Lung microvascular endothelial cell (primary cell): ENCODE results near the gene MKNK2. TPM values are rescaled to one million over a fixed set of nuclear protein-coding genes. Genes with fewer than 3 reads are reported as not detected.
A peak's percentile ranks its signal among the peaks of the same experiment; 100 is the strongest.

Experiments used
- DNase-seq, 2 donors: peaks; one replicate each; pipeline versions ENCODE4 v3.0.0 to v3.0.0-alpha.2; 2010; ENCODE audit warnings: low read depth in 2 of 2
- total RNA-seq: library from RNA; depleted of rRNA; stranded (reverse); fragments of >200 nt; gene quantifications from 2 replicates; pipeline ENCODE4 v1.2.1, GENCODE V29; 2014

MKNK2 gene
- total RNA-seq, 1 donor from 2014 or later = 102 TPM

GRCh38 chr19:2033115-2033824 lies 17.8 kb downstream of the MKNK2 start:
- DNase-seq = no peak

GRCh38 chr19:2032296-2032941 lies 18.6 kb downstream of the MKNK2 start:
- DNase-seq = peak; percentile 65 to 84

DNA sequence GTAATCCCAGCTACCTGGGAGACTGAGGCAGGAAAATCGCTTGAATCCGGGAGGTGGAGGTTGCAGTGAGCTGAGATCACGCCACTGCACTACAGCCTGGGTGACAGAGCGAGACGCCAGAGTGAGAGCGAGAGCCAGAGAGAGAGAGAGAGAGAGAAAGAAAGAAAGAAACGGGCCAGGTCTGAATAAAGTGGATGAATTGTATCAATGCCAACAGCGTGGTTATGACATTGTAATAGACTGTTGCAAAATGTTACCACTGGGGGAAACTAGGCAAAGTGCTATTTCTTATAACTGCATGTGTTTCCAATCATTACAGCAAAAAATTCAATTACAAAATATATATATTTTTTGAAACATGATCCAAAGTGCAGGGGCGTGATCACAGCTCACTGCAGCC lies 23.7 kb downstream of the MKNK2 start:
- peak in 1 of 2 donors; percentile 50 for DNase-seq

GRCh38 chr19:2026770-2027169 lies 24.3 kb downstream of the MKNK2 start:
- no peak for DNase-seq

DNA sequence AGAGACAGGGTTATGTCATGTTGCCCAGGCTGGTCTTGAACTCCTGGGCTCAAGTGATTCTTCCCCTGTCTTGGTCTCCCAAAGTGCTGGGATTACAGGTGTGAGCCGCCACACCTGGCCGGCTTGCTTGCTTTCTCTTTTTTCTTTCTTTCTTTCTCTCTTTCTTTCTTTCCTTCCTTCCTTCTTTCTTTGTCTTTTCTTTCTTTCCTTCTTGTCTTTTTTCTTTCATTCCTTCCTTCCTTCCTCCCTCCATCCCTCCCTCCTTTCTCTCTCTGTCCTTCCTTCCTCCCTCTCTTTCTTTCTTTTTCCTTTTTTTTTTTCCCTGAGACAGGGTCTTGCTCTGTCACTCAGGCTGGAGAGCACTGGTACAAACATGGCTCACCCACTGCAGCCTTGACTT lies 28.8 kb downstream of the MKNK2 start:
- no peak for DNase-seq

GRCh38 chr19:2021453-2022140 lies 29.4 kb downstream of the MKNK2 start:
- no peak for DNase-seq

DNA sequence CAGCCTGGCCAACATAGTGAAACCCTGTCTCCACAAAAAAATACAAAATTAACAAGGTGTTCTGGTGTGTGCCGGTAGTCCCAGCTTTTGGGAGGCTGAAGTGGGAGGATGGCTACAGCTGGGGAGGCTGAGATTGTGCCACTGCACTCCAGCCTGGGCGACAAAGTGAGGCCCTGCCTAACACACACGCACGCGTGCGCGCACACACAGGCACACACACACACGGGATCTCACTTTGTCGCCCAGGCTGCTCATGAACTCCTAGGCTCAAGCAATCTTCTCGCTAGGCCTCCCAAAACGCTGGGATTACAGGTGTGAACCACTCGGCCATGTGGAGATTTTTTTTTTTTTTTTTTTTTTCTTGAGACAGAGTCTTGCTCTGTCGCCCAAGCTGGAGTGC lies 32.3 kb downstream of the MKNK2 start:
- DNase-seq = no peak

- peak; percentile 72 to 82 for DNase-seq
Observed at GRCh38 chr19:2016041-2016807, 34.8 kb downstream of the MKNK2 start.

- DNase-seq = peak; percentile 58 to 77
Observed at GRCh38 chr19:2015608-2015950, 35.5 kb downstream of the MKNK2 start, which contains the start of gene BTBD2. Gene BTBD2 (minus strand): TSS chr19:2015714. CDS start chr19:2015703, 11 bp downstream.

GRCh38 chr19:2014731-2015607 lies 36.1 kb downstream of the MKNK2 start:
- peak in 1 of 2 donors; percentile 36 for DNase-seq

GRCh38 chr19:2014131-2014571 lies 36.9 kb downstream of the MKNK2 start:
- DNase-seq = no peak

GRCh38 chr19:2013683-2013961 lies 37.4 kb downstream of the MKNK2 start:
- DNase-seq = no peak

DNA sequence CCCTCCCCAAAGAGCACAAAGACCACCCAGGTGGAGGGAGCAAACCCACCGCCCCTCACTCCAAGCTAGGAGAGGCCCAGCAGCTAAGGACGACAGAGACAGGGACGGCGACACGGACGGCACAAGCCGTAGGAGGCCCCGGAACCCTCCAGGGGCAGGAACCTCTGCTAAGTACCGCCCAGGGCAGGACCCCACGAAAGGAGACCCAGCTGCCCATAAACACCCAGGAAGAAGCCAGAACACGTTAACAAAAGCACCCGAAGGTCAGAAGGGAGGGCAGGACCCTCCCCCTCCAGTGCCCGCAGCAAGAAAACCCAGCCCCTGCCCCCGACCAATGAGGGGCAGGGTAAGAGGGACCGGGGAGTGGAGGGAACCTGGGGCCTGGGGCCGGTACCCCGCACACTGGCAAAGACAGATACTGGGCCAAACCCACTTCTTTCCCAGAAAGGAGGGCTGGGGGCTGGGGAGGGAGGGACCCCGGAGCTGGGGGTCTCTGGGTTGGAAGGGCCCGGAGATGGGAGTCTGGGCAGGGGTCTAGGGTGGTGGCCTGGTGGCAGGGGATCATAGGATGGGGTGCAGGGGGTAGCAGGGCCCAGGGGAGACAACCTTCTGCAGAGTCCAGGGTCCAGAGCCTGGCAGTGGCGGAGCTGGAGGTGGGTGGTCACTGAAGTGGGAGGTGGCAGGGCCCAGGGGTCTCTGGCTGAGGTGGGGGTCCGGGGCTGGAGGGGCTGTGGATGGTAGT lies 37.9 kb downstream of the MKNK2 start:
- DNase-seq = no peak

GRCh38 chr19:2011169-2011568 lies 39.9 kb downstream of the MKNK2 start:
- DNase-seq = no peak

DNA sequence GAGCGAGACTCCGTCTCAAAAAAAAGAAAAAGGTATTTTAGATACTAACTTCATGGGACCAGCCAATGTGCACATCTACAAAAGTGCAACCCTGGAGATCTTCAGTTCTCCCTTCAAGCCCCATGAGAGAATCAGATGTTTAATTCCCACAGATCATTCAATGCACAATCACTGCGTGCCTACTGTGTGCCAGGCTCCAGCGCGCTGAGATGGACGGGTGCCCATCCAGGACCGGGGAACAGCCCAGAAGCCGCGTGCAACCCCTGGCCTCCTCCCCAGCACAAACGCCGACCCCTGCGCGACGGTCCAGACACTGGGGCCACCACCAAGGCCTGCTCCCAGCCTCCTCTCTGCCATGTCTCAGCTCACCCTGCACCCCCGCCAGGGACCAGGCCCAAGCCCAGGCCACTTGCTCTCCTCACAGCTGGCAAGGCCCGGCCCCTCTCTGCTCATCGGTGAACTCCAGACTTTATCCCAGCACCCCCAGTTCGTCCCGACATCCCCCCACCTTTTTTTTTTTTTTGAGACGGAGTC lies 40.8 kb downstream of the MKNK2 start:
- DNase-seq = no peak

GRCh38 chr19:2003874-2004273 lies 47.2 kb downstream of the MKNK2 start:
- DNase-seq = no peak

DNA sequence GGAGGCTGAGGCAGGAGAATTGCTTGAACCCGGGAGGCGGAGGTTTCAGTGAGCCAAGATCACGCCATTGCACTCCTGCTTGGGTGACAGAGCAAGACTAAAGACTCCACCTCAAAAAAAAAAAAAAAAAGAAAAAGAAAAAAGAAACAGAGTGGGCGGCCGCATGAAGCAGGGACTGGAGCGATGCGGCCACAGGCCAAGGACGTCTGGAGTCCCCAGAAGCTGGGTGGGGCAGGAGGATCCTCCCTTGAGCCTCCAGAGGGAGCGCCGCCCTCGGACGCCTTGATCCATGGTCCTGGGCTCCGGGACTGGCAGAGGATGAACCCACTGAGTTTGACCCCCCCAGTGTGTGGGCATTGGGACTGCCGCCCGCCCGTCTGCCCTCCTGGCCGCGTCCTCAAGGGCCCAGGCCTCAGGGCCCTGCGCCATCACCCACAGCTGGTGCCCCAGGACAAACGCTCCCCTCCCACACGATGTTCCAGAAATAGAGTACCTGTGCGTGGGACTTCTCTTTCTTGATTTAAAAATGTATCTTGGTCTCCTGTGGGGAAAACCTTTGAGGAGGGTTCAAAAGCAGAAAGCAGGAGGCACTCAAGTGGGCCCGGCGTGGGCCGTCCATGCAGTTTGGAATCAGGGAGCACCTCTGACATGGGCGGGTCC lies 51.1 kb downstream of the MKNK2 start:
- no peak for DNase-seq

- no peak for DNase-seq
Observed at GRCh38 chr19:1998712-1999708, 52.0 kb downstream of the MKNK2 start.
